DND-41 (cell line): Measurements from ENCODE around the gene HERC6.

Experiments
- ATAC-seq: fragments of 200-7000 bp; cut with Tn5 transposase; 3 replicates; pipeline ENCODE4 v1.9.1; 2021; ENCODE audit warnings: low read depth; ENCODE audit not compliant: insufficient read depth
- DNase-seq: peaks from one replicate; pipeline ENCODE4 v3.0.0-alpha.2; 2020
- H2AFZ ChIP-seq: 2 replicates; pipeline ENCODE4 v1.6.0; 2012; ENCODE audit warnings: low read depth, low read length
- H3K27ac ChIP-seq: 2 replicates; pipeline ENCODE4 v1.5.1; 2012; ENCODE audit warnings: low read length, inconsistent platforms
- H3K27me3 ChIP-seq: fragments of 200-600 bp; sonication (generic); 2 replicates; pipeline ENCODE4 v1.6.0; 2012; ENCODE audit warnings: low read length, mild to moderate bottlenecking, inconsistent platforms; ENCODE audit not compliant: insufficient read depth, poor library complexity
- H3K36me3 ChIP-seq: 2 replicates; pipeline ENCODE4 v1.5.1; 2012; ENCODE audit warnings: low read length, inconsistent platforms; ENCODE audit not compliant: insufficient read depth
- H3K4me1 ChIP-seq: 2 replicates; pipeline ENCODE4 v1.5.1; 2012; ENCODE audit warnings: mild to moderate bottlenecking, low read length; ENCODE audit not compliant: insufficient read depth
- H3K4me2 ChIP-seq: 2 replicates; pipeline ENCODE4 v1.6.0; 2012; ENCODE audit warnings: mild to moderate bottlenecking, moderate library complexity, low read length, inconsistent platforms; ENCODE audit not compliant: insufficient read depth
- H3K4me3 ChIP-seq, 2 experiments: fragments of 200-600 bp in 1 of 2; shearing (Covaris generic) in 1 of 2; 2 replicates each; pipeline ENCODE4 v1.5.1; 2012 to 2016; ENCODE audit warnings: inconsistent platforms in 2 of 2, low read length in 2 of 2, mild to moderate bottlenecking in 2 of 2, low read depth in 1 of 2, moderate library complexity in 1 of 2
- H3K79me2 ChIP-seq: 2 replicates; pipeline ENCODE4 v1.6.0; 2012; ENCODE audit warnings: low read length, inconsistent platforms; ENCODE audit not compliant: insufficient read depth
- H3K9ac ChIP-seq: 2 replicates; pipeline ENCODE4 v1.6.0; 2012; ENCODE audit warnings: low read depth, mild to moderate bottlenecking, inconsistent platforms, low read length, moderate library complexity
- H3K9me3 ChIP-seq: 2 replicates; pipeline ENCODE4 v1.5.1; 2012; ENCODE audit warnings: low read length, moderate library complexity, mild to moderate bottlenecking, inconsistent platforms; ENCODE audit not compliant: insufficient read depth, severe bottlenecking
- H4K20me1 ChIP-seq: 2 replicates; pipeline ENCODE4 v1.6.0; 2012; ENCODE audit warnings: low read length; ENCODE audit not compliant: insufficient read depth
- EZH2 ChIP-seq: IDR thresholded peaks from 3 replicates; pipeline ENCODE4 v1.6.1; 2012; ENCODE audit warnings: borderline replicate concordance, low read depth, mild to moderate bottlenecking, moderate library complexity, low read length, inconsistent platforms; ENCODE audit not compliant: severe bottlenecking
- TF ChIP-seq, protein P1 (sequence below): IDR thresholded peaks from 2 replicates; pipeline ENCODE4 v1.5.1; 2012; ENCODE audit warnings: borderline replicate concordance, low read length, moderate library complexity, mild to moderate bottlenecking; ENCODE audit not compliant: poor library complexity, severe bottlenecking; ENCODE audit errors: extremely low read depth

HERC6 gene

DNA sequence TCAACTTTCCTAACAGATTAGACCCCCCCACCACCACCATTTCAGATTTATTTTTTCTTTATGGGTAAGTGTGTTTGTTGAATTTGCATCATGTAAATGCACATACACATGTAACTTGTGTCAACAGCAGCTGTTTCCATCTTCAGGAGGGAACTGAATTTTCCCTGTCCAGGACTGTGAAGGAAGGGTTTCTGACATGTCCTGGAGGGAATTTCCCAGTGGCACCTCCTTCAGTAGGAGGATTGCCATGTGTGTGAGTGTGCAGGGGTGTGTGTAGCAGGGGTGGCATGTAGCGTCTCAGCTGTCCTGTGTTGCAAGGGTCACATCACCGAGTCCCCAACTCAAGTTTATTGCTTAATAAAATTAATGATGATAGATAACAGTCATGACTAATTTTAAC lies 19.7 kb downstream of the HERC6 start:
- Histone ChIP-seq H4K20me1 (no peaks in the 10 kb centered on the region), H3K9ac (no peak overlapping the region), H3K4me3 (no peak overlapping the region), H3K79me2 (no peaks in the 10 kb centered on the region), H3K27ac (no peak overlapping the region), H2AFZ (no peak overlapping the region), H3K4me1 (no peaks in the 10 kb centered on the region), H3K4me2 (no peak overlapping the region), H3K36me3 (no peaks in the 10 kb centered on the region), H3K9me3 (no peaks in the 10 kb centered on the region), H3K27me3 (no peaks in the 10 kb centered on the region)
- ATAC-seq: no peak
- no peak for DNase-seq
- TF ChIP-seq, protein P1, sequence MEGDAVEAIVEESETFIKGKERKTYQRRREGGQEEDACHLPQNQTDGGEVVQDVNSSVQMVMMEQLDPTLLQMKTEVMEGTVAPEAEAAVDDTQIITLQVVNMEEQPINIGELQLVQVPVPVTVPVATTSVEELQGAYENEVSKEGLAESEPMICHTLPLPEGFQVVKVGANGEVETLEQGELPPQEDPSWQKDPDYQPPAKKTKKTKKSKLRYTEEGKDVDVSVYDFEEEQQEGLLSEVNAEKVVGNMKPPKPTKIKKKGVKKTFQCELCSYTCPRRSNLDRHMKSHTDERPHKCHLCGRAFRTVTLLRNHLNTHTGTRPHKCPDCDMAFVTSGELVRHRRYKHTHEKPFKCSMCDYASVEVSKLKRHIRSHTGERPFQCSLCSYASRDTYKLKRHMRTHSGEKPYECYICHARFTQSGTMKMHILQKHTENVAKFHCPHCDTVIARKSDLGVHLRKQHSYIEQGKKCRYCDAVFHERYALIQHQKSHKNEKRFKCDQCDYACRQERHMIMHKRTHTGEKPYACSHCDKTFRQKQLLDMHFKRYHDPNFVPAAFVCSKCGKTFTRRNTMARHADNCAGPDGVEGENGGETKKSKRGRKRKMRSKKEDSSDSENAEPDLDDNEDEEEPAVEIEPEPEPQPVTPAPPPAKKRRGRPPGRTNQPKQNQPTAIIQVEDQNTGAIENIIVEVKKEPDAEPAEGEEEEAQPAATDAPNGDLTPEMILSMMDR: no peak
- TF ChIP-seq EZH2: no peak

DNA sequence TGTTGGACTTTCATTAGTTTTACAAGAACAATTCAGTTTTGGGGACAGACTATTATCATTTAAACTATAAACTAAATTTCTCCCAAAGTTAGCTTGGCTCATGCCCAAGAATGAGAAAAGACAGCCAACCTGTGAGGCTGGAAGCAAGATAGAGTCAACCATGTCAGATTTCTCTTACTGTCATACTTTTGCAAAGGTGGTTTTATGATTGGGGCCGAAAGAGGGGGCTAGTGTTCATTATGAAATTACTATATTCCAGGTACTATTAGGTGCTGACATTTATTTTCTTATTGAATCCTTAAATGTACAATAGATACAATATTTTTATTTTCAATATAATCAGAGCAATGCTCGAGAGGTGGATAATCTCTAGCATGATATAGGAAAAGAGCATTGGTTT lies 30.6 kb downstream of the HERC6 start:
- Histone ChIP-seq H3K9ac (no peak overlapping the region), H3K9me3 (no peaks in the 10 kb centered on the region), H3K27ac (no peak overlapping the region), H3K4me3 (no peak overlapping the region), H3K4me1 (no peaks in the 10 kb centered on the region), H3K4me2 (no peak overlapping the region), H4K20me1 (no peaks in the 10 kb centered on the region), H3K36me3 (no peaks in the 10 kb centered on the region), H3K79me2 (no peaks in the 10 kb centered on the region), H3K27me3 (no peaks in the 10 kb centered on the region), H2AFZ (no peak overlapping the region)
- TF ChIP-seq, protein P1: no peak
- TF ChIP-seq EZH2: no peak
- DNase-seq (no peak), ATAC-seq (no peak)

DNA sequence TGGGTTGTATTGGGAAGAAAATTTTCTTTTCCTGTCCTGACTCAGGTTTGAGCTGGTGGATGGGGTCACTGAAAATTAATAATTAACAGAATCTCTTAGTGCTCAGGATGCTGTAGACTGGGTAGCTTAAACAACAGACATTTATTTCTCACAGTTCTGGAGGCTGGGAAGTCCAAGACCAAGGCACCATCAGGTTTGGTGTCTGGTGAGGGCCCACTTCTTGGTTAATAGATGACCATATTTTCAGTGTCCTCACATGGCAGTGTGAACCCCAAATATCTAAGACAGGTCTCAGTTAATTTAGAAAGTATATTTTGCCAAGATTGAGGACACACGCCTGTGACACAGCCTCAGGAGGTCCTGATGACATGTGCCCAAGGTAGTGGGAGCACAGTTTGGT lies 31.1 kb downstream of the HERC6 start:
- Histone ChIP-seq H3K4me1 (no peaks in the 10 kb centered on the region), H2AFZ (no peak overlapping the region), H3K36me3 (no peaks in the 10 kb centered on the region), H3K27ac (no peak overlapping the region), H4K20me1 (no peaks in the 10 kb centered on the region), H3K27me3 (no peaks in the 10 kb centered on the region), H3K9me3 (no peaks in the 10 kb centered on the region), H3K4me2 (no peak overlapping the region), H3K9ac (no peak overlapping the region), H3K79me2 (no peaks in the 10 kb centered on the region), H3K4me3 (no peak overlapping the region)
- ATAC-seq (no peak), DNase-seq (no peak)
- TF ChIP-seq, protein P1: no peak
- TF ChIP-seq EZH2: no peak
